ENCODE results near the gene MS4A4A. TPM values are rescaled to one million over a fixed set of nuclear protein-coding genes. Genes with fewer than 3 reads are reported as not detected.

The MS4A4A gene
- total RNA-seq, 1 donor, result 0.36 TPM

DNA sequence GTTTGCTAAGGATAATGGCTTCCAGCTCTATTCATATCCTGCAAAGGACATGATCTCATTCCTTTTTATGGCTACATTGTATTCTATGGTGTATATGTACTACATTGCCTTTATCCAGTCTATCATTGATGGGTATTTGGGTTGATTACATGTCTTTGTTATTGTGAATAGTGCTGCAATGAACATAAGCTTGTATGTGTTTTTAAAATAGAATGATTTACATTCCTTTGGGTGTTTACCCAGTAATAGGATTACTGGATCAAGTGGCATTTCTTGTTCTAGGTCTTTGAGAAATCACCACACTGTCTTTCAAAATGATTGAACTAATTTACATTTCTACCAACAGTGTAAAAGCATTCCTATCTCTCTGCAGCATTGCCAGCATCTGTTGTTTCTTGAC, 40.6 kb downstream of the MS4A4A start:
- Histone ChIP-seq H3K27me3 (ENCODE audit: insufficient read depth, low read length) (no peaks in the 10 kb centered on the region), H3K36me3 (ENCODE audit: insufficient read depth, low read length) (no peaks in the 10 kb centered on the region), H3K4me2 (ENCODE audit: insufficient read depth, low read length) (no peak overlapping the region), H3K9me3 (ENCODE audit: low read depth, low read length) (peaks cover 3% of the 10 kb centered on the region), H3K79me2 (ENCODE audit: insufficient read depth, low read length) (no peaks in the 10 kb centered on the region), H3K4me1 (ENCODE audit: insufficient read depth, low read length) (no peaks in the 10 kb centered on the region), H3K4me3 (ENCODE audit: insufficient read depth, low read length) (no peak overlapping the region), H4K20me1 (ENCODE audit: insufficient read depth, low read length) (no peaks in the 10 kb centered on the region), H2AFZ (ENCODE audit: low read length) (no peak overlapping the region), H3K27ac (ENCODE audit: low read depth, low read length) (no peak overlapping the region)
- TF ChIP-seq, protein P1, sequence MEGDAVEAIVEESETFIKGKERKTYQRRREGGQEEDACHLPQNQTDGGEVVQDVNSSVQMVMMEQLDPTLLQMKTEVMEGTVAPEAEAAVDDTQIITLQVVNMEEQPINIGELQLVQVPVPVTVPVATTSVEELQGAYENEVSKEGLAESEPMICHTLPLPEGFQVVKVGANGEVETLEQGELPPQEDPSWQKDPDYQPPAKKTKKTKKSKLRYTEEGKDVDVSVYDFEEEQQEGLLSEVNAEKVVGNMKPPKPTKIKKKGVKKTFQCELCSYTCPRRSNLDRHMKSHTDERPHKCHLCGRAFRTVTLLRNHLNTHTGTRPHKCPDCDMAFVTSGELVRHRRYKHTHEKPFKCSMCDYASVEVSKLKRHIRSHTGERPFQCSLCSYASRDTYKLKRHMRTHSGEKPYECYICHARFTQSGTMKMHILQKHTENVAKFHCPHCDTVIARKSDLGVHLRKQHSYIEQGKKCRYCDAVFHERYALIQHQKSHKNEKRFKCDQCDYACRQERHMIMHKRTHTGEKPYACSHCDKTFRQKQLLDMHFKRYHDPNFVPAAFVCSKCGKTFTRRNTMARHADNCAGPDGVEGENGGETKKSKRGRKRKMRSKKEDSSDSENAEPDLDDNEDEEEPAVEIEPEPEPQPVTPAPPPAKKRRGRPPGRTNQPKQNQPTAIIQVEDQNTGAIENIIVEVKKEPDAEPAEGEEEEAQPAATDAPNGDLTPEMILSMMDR (IDR thresholded peaks at IDR 0.05; ENCODE audit: extremely low read depth, low read depth, low read length), result no peak
- no peak for DNase-seq (ENCODE audit: insufficient read length, low spot score, missing footprints)

DNA sequence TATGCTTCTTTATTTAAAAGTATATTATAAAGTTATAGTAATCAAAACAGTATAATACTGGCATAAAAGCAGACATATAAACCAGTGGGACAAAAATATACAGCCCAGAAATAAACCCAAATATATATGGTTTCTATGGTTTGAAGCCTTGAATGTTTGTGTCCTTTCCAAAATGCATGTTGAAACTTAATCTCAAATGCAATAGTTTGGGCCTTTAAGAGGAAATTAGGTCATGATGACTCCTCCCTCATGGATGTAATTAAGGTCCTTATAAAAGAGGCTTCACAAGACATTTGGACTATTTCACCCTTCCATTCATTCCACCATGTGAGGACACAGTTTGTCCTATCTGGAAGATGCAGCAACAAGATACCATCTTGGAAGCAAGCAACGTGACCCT, 46.5 kb downstream of the MS4A4A start, which contains the start of gene MS4A6E:
TSS of gene MS4A6E (plus strand) at position 301 of the 400 bp plus-strand sequence. CDS start 7,641 bp downstream, outside the sequence.
- H2AFZ ChIP-seq (ENCODE audit: low read length), result no peak within 1 kb of the TSS
- no peak within 1 kb of the TSS for H3K4me2 ChIP-seq (ENCODE audit: insufficient read depth, low read length)
- TF ChIP-seq, protein P1 (IDR thresholded peaks at IDR 0.05; ENCODE audit: extremely low read depth, low read depth, low read length), result no peak
- H4K20me1 ChIP-seq (ENCODE audit: insufficient read depth, low read length), result no peaks in the 10 kb centered on the region
- H3K4me3 ChIP-seq (ENCODE audit: insufficient read depth, low read length), result no peak within 1 kb of the TSS
- DNase-seq (ENCODE audit: insufficient read length, low spot score, missing footprints), result no peak
- H3K4me1 ChIP-seq (ENCODE audit: insufficient read depth, low read length), result no peaks in the 10 kb centered on the region
- H3K27me3 ChIP-seq (ENCODE audit: insufficient read depth, low read length), result no peaks in the 10 kb centered on the region
- no peaks in the 10 kb centered on the region for H3K9me3 ChIP-seq (ENCODE audit: low read depth, low read length)
- H3K27ac ChIP-seq (ENCODE audit: low read depth, low read length), result no peak within 1 kb of the TSS
- H3K36me3 ChIP-seq (ENCODE audit: insufficient read depth, low read length), result no peaks in the 10 kb centered on the region
- no peaks in the 10 kb centered on the region for H3K79me2 ChIP-seq (ENCODE audit: insufficient read depth, low read length)

DNA sequence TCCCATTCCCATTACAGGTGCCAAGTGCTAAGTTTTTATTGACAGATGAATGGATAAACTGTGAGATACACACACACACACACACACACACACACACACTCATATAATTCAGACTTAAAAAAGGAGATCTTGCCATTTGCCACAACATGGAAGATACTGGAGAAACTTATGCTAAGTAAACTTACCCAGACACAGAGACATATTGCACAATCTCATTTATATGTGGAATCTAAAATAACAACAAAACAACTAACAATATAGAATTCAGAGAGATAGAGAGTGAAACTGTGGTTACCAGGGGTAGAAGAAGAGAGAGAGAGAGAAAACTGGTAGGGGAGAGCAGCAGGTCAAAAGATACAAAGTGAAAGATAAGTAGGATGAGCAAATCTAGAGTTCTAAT, 48.0 kb downstream of the MS4A4A start:
- Histone ChIP-seq H3K27me3 (ENCODE audit: insufficient read depth, low read length) (no peaks in the 10 kb centered on the region), H3K4me3 (ENCODE audit: insufficient read depth, low read length) (no peak overlapping the region), H3K4me1 (ENCODE audit: insufficient read depth, low read length) (no peaks in the 10 kb centered on the region), H3K36me3 (ENCODE audit: insufficient read depth, low read length) (no peaks in the 10 kb centered on the region), H3K27ac (ENCODE audit: low read depth, low read length) (no peak overlapping the region), H4K20me1 (ENCODE audit: insufficient read depth, low read length) (no peaks in the 10 kb centered on the region), H2AFZ (ENCODE audit: low read length) (no peak overlapping the region), H3K79me2 (ENCODE audit: insufficient read depth, low read length) (no peaks in the 10 kb centered on the region), H3K9me3 (ENCODE audit: low read depth, low read length) (no peaks in the 10 kb centered on the region), H3K4me2 (ENCODE audit: insufficient read depth, low read length) (no peak overlapping the region)
- DNase-seq (ENCODE audit: insufficient read length, low spot score, missing footprints), result peak; percentile 34
- TF ChIP-seq, protein P1 (IDR thresholded peaks at IDR 0.05; ENCODE audit: extremely low read depth, low read depth, low read length), result no peak

DNA sequence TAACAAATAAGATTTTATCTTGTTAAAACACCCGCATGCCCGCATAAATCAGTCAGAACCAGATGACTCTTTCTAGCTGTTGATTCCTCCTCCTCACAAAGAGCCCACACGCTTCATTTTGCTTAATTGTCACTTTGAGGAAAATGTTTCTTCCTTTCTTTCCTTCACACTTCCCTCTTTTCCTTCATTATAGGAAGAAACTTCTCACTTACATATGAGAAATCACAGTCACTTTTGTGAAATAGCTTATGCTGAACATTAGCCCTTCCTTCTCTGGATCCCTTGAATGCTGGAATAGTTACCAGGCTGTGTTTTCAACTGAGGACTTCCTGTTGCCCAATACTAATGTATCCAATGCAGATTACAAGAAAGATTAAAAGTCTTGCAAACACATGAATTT, 52.4 kb downstream of the MS4A4A start:
- no peak for DNase-seq (ENCODE audit: insufficient read length, low spot score, missing footprints)
- Histone ChIP-seq H3K27me3 (ENCODE audit: insufficient read depth, low read length) (no peaks in the 10 kb centered on the region), H4K20me1 (ENCODE audit: insufficient read depth, low read length) (no peaks in the 10 kb centered on the region), H3K4me3 (ENCODE audit: insufficient read depth, low read length) (no peak overlapping the region), H2AFZ (ENCODE audit: low read length) (no peak overlapping the region), H3K79me2 (ENCODE audit: insufficient read depth, low read length) (no peaks in the 10 kb centered on the region), H3K27ac (ENCODE audit: low read depth, low read length) (no peak overlapping the region), H3K9me3 (ENCODE audit: low read depth, low read length) (no peaks in the 10 kb centered on the region), H3K4me1 (ENCODE audit: insufficient read depth, low read length) (no peaks in the 10 kb centered on the region), H3K4me2 (ENCODE audit: insufficient read depth, low read length) (no peak overlapping the region), H3K36me3 (ENCODE audit: insufficient read depth, low read length) (no peaks in the 10 kb centered on the region)
- TF ChIP-seq, protein P1 (IDR thresholded peaks at IDR 0.05; ENCODE audit: extremely low read depth, low read depth, low read length), result no peak
